Upper lobe of left lung (tissue), 6 donors: ENCODE results near the gene ALLC. TPM values are rescaled to one million over a fixed set of nuclear protein-coding genes. Genes with fewer than 3 reads are reported as not detected.

ENCODE experiments used
- ATAC-seq, 2 donors: fragments of 200-7000 bp; cut with Tn5 transposase; one replicate each; pipeline ENCODE4 v1.9.1; 2022; ENCODE audit warnings: mild to moderate bottlenecking in 2 of 2, moderate library complexity in 2 of 2; ENCODE audit not compliant: low FRiP score in 2 of 2
- DNase-seq, 2 donors: peaks; one replicate each; pipeline ENCODE4 v3.0.0-alpha.2; 2019 to 2020
- H3K27ac ChIP-seq, 4 donors: fragments of 200-600 bp; sonication (generic); one replicate each; pipeline ENCODE4 v1.5.1; 2016 to 2019
- H3K27me3 ChIP-seq, 4 donors: fragments of 200-600 bp; sonication (generic); one replicate each; pipeline ENCODE4 v1.5.1; 2017 to 2019
- H3K36me3 ChIP-seq, 4 donors: fragments of 200-600 bp; sonication (generic); one replicate each; pipeline ENCODE4 v1.5.1; 2016 to 2019
- H3K4me1 ChIP-seq, 4 donors: fragments of 200-600 bp; sonication (generic); one replicate each; pipeline ENCODE4 v1.5.1; 2018 to 2019
- H3K4me3 ChIP-seq, 4 donors: fragments of 200-600 bp; sonication (generic); one replicate each; pipeline ENCODE4 v1.5.1; 2017 to 2019; ENCODE audit warnings: mild to moderate bottlenecking in 2 of 4, moderate library complexity in 1 of 4
- H3K9me3 ChIP-seq, 4 donors: fragments of 200-600 bp; sonication (generic); one replicate each; pipeline ENCODE4 v1.5.1; 2018 to 2019
- CTCF ChIP-seq, 6 experiments: fragments of 450-650 bp in 4 of 6; fragments of 200-600 bp in 2 of 6; sonication (generic) in 2 of 6; IDR thresholded peaks; one replicate each; pipeline ENCODE4 v1.5.1; 2016 to 2019; ENCODE audit warnings: antibody characterized with exemption in 6 of 6
- EP300 ChIP-seq, 4 donors: sonication (generic); formaldehyde crosslinking; IDR thresholded peaks; one replicate each; pipeline ENCODE4 v1.5.1; 2017; ENCODE audit warnings: antibody characterized with exemption in 4 of 4, control low read depth in 2 of 4
- POLR2A ChIP-seq, 4 donors: fragments of 450-650 bp; IDR thresholded peaks; one replicate each; pipeline ENCODE4 v1.5.1; 2016 to 2017; ENCODE audit warnings: antibody characterized with exemption in 4 of 4, mild to moderate bottlenecking in 2 of 4
- POLR2AphosphoS5 ChIP-seq, 2 donors: sonication (generic); formaldehyde crosslinking; IDR thresholded peaks; one replicate each; pipeline ENCODE4 v1.5.1; 2017; ENCODE audit warnings: antibody characterized with exemption in 2 of 2
- WGBS, 2 donors: methylation state at CpG; one replicate each; pipeline ENCODE4 v1.1.5; 2017 to 2018; 5-methylcytosine and 5-hydroxymethylcytosine counted together
- total RNA-seq, 6 donors: library from RNA; depleted of rRNA in 4 of 6; stranded (reverse); fragments of >200 nt in 4 of 6; gene quantifications; one replicate each; pipeline versions ENCODE4 v1.1.0 to v1.2.1, GENCODE V29; 2016 to 2021
- donor health status: DM: no; HTN: no; CAD: no; lungs with moderate emphysema.
- donor health status: DM: no; HTN: yes; CAD: no; lungs with severe emphysema.

Gene ALLC
- total RNA-seq, 6 donors from 2014 or later = not detected

- H3K4me1 ChIP-seq = peaks cover 4 to 19% (median 8%) of the 10 kb centered on the region in 4 donors
- H3K27ac ChIP-seq = no peak overlapping the region
- TF ChIP-seq POLR2AphosphoS5 (IDR thresholded peaks at IDR 0.05) (no peak), CTCF (IDR thresholded peaks at IDR 0.05) (no peak), POLR2A (IDR thresholded peaks at IDR 0.05) (no peak), EP300 (IDR thresholded peaks at IDR 0.05) (no peak)
- H3K9me3 ChIP-seq = no peaks in the 10 kb centered on the region
- DNase-seq (no peak), ATAC-seq (no peak)
- 68 to 76% methylated on average over 4 to 15 of the region's 15 CpGs for WGBS, 2 donors
- H3K4me3 ChIP-seq = no peak overlapping the region
- H3K27me3 ChIP-seq = no peaks in the 10 kb centered on the region
- no peaks in the 10 kb centered on the region for H3K36me3 ChIP-seq
Observed at GRCh38 chr2:3631161-3631850, 26.7 kb upstream of the ALLC start.

- H3K36me3 ChIP-seq = no peaks in the 10 kb centered on the region
- H3K4me3 ChIP-seq = no peak overlapping the region
- no peaks in the 10 kb centered on the region for H3K9me3 ChIP-seq
- 89 to 90% methylated on average over 12 to 26 of the region's 26 CpGs for WGBS, 2 donors
- TF ChIP-seq POLR2A (IDR thresholded peaks at IDR 0.05) (no peak), POLR2AphosphoS5 (IDR thresholded peaks at IDR 0.05) (no peak), EP300 (IDR thresholded peaks at IDR 0.05) (no peak), CTCF (IDR thresholded peaks at IDR 0.05) (no peak)
- H3K4me1 ChIP-seq = peaks cover under 1 to 13% (median 4%) of the 10 kb centered on the region in 4 donors
- H3K27me3 ChIP-seq = no peaks in the 10 kb centered on the region
- DNase-seq = peak in 1 of 2 donors; percentile 18
- H3K27ac ChIP-seq = no peak overlapping the region
- ATAC-seq = no peak
Observed at GRCh38 chr2:3631851-3632659, 25.9 kb upstream of the ALLC start.

GRCh38 chr2:3633089-3633981 is 24.7 kb upstream of the ALLC start:
- Histone ChIP-seq H3K4me1 (peaks cover 0 to 13% (median 4%) of the 10 kb centered on the region in 4 donors), H3K4me3 (no peak overlapping the region), H3K27ac (no peak overlapping the region), H3K9me3 (no peaks in the 10 kb centered on the region), H3K27me3 (no peaks in the 10 kb centered on the region), H3K36me3 (no peaks in the 10 kb centered on the region)
- DNase-seq (peak in 1 of 2 donors; percentile 17), ATAC-seq (no peak)
- TF ChIP-seq CTCF (IDR thresholded peaks at IDR 0.05) (no peak), POLR2AphosphoS5 (IDR thresholded peaks at IDR 0.05) (no peak), POLR2A (IDR thresholded peaks at IDR 0.05) (no peak), EP300 (IDR thresholded peaks at IDR 0.05) (no peak)
- 82 to 85% methylated on average over 30 to 33 of the region's 33 CpGs for WGBS, 2 donors

GRCh38 chr2:3633982-3634595 is 23.9 kb upstream of the ALLC start:
- H3K27ac ChIP-seq = no peak overlapping the region
- no peaks in the 10 kb centered on the region for H3K27me3 ChIP-seq
- no peaks in the 10 kb centered on the region for H3K36me3 ChIP-seq
- H3K4me3 ChIP-seq = no peak overlapping the region
- no peak for DNase-seq
- WGBS, 2 donors = 91% methylated on average over 11 of the region's 11 CpGs
- TF ChIP-seq CTCF (IDR thresholded peaks at IDR 0.05) (no peak), POLR2AphosphoS5 (IDR thresholded peaks at IDR 0.05) (no peak), EP300 (IDR thresholded peaks at IDR 0.05) (no peak), POLR2A (IDR thresholded peaks at IDR 0.05) (no peak)
- peaks cover 0 to 13% (median 4%) of the 10 kb centered on the region in 4 donors for H3K4me1 ChIP-seq
- H3K9me3 ChIP-seq = no peaks in the 10 kb centered on the region
- no peak for ATAC-seq
